Measurements from ENCODE around the gene MTMR3.

MTMR3 gene

GRCh38 chr22:29997516-29997915 is 114.5 kb downstream of the MTMR3 start:
- DNase-seq (ENCODE audit: extremely low read depth in 1 of 2, low read depth in 1 of 2), result no peak

GRCh38 chr22:29998627-29999384 is 115.8 kb downstream of the MTMR3 start:
- no peak for DNase-seq (ENCODE audit: extremely low read depth in 1 of 2, low read depth in 1 of 2)

- peak in 1 of 2 donors; percentile 11 for DNase-seq (ENCODE audit: extremely low read depth in 1 of 2, low read depth in 1 of 2)
Observed at GRCh38 chr22:30000566-30000965, 117.6 kb downstream of the MTMR3 start.

- no peak for DNase-seq (ENCODE audit: extremely low read depth in 1 of 2, low read depth in 1 of 2)
Observed at GRCh38 chr22:30001459-30001858, 118.5 kb downstream of the MTMR3 start.

- no peak for DNase-seq (ENCODE audit: extremely low read depth in 1 of 2, low read depth in 1 of 2)
Observed at GRCh38 chr22:30002861-30003486, 120.0 kb downstream of the MTMR3 start.

GRCh38 chr22:30004101-30004500 is 121.1 kb downstream of the MTMR3 start:
- no peak for DNase-seq (ENCODE audit: extremely low read depth in 1 of 2, low read depth in 1 of 2)

GRCh38 chr22:30004694-30005093 is 121.7 kb downstream of the MTMR3 start:
- DNase-seq (ENCODE audit: extremely low read depth in 1 of 2, low read depth in 1 of 2), result no peak

GRCh38 chr22:30005213-30005857 is 122.4 kb downstream of the MTMR3 start:
- DNase-seq (ENCODE audit: extremely low read depth in 1 of 2, low read depth in 1 of 2), result peak; percentile 18 to 25

GRCh38 chr22:30007361-30007760 is 124.4 kb downstream of the MTMR3 start:
- no peak for DNase-seq (ENCODE audit: extremely low read depth in 1 of 2, low read depth in 1 of 2)

GRCh38 chr22:30008401-30008800 is 125.4 kb downstream of the MTMR3 start:
- DNase-seq (ENCODE audit: extremely low read depth in 1 of 2, low read depth in 1 of 2), result no peak

GRCh38 chr22:30009478-30009877 is 126.5 kb downstream of the MTMR3 start:
- DNase-seq (ENCODE audit: extremely low read depth in 1 of 2, low read depth in 1 of 2), result no peak

- no peak for DNase-seq (ENCODE audit: extremely low read depth in 1 of 2, low read depth in 1 of 2)
Observed at GRCh38 chr22:30010789-30011405, 127.9 kb downstream of the MTMR3 start.

GRCh38 chr22:30013201-30013600 is 130.2 kb downstream of the MTMR3 start:
- no peak for DNase-seq (ENCODE audit: extremely low read depth in 1 of 2, low read depth in 1 of 2)

- no peak for DNase-seq (ENCODE audit: extremely low read depth in 1 of 2, low read depth in 1 of 2)
Observed at GRCh38 chr22:30014244-30014643, 131.3 kb downstream of the MTMR3 start.

- no peak for DNase-seq (ENCODE audit: extremely low read depth in 1 of 2, low read depth in 1 of 2)
Observed at GRCh38 chr22:30015229-30015797, 132.3 kb downstream of the MTMR3 start.

- DNase-seq (ENCODE audit: extremely low read depth in 1 of 2, low read depth in 1 of 2), result no peak
Observed at GRCh38 chr22:30015846-30016245, 132.9 kb downstream of the MTMR3 start.

GRCh38 chr22:30016596-30016995 is 133.6 kb downstream of the MTMR3 start:
- no peak for DNase-seq (ENCODE audit: extremely low read depth in 1 of 2, low read depth in 1 of 2)

GRCh38 chr22:30017375-30018223 is 134.6 kb downstream of the MTMR3 start:
- DNase-seq (ENCODE audit: extremely low read depth in 1 of 2, low read depth in 1 of 2), result no peak

GRCh38 chr22:30020511-30020910 is 137.5 kb downstream of the MTMR3 start:
- DNase-seq (ENCODE audit: extremely low read depth in 1 of 2, low read depth in 1 of 2), result no peak

- DNase-seq (ENCODE audit: extremely low read depth in 1 of 2, low read depth in 1 of 2), result no peak
Observed at GRCh38 chr22:30021338-30021737, 138.4 kb downstream of the MTMR3 start.

All from stimulated activated CD8-positive, alpha-beta memory T cell treated with anti-CD3 and anti-CD28 coated beads, Interleukin-7, amount 100 ng/mL, for 48 hours (primary cell).